ENCODE data around the gene YBEY. TPM values are rescaled to one million over a fixed set of nuclear protein-coding genes. Genes with fewer than 3 reads are reported as not detected.
A peak's percentile ranks its signal among the peaks of the same experiment; 100 is the strongest.

The YBEY gene
- total and polyA plus RNA-seq, 2 of the 13 experiments (the other 11 are each of a cell fraction or from before 2014, with no cell fraction given): 6.5 to 8.9 TPM

GRCh38 chr21:46326110-46326703 lies 40.1 kb downstream of the YBEY start (continued):
- TF ChIP-seq SIX1 (CRISPR knock-in tag; IDR thresholded peaks at IDR 0.05; ENCODE audit: borderline replicate concordance): no peak
- TF ChIP-seq ZFP90 (CRISPR knock-in tag; IDR thresholded peaks at IDR 0.05; ENCODE audit: borderline replicate concordance): no peak
- peak; percentile 60; the same call in 1 of the 2 replicates for TF ChIP-seq ZBTB38 (CRISPR knock-in tag; IDR thresholded peaks at IDR 0.05)
- TF ChIP-seq SOX6 (IDR thresholded peaks at IDR 0.05): no peak
- TF ChIP-seq SOX6 (CRISPR knock-in tag; IDR thresholded peaks at IDR 0.05): peak; percentile 15; the same call in 1 of the 2 replicates
- TF ChIP-seq CCDC6 (CRISPR knock-in tag; IDR thresholded peaks at IDR 0.05): no peak
- 0 out of 2 replicates have a peak, but pooled peaks have one; percentile 14 for TF ChIP-seq ZNF574 (CRISPR knock-in tag; IDR thresholded peaks at IDR 0.05)
- no peak for TF ChIP-seq ZNF282 (IDR thresholded peaks at IDR 0.05; ENCODE audit: partially characterized antibody)
- TF ChIP-seq, protein P1, sequence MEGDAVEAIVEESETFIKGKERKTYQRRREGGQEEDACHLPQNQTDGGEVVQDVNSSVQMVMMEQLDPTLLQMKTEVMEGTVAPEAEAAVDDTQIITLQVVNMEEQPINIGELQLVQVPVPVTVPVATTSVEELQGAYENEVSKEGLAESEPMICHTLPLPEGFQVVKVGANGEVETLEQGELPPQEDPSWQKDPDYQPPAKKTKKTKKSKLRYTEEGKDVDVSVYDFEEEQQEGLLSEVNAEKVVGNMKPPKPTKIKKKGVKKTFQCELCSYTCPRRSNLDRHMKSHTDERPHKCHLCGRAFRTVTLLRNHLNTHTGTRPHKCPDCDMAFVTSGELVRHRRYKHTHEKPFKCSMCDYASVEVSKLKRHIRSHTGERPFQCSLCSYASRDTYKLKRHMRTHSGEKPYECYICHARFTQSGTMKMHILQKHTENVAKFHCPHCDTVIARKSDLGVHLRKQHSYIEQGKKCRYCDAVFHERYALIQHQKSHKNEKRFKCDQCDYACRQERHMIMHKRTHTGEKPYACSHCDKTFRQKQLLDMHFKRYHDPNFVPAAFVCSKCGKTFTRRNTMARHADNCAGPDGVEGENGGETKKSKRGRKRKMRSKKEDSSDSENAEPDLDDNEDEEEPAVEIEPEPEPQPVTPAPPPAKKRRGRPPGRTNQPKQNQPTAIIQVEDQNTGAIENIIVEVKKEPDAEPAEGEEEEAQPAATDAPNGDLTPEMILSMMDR (CRISPR knock-in tag; IDR thresholded peaks at IDR 0.05): peak; percentile 69
- TF ChIP-seq SMC3 (IDR thresholded peaks at IDR 0.05; ENCODE audit: low read length): peak; percentile 18; the same call in 1 of the 2 replicates
- TF ChIP-seq ZNF883 (CRISPR knock-in tag; IDR thresholded peaks at IDR 0.05; ENCODE audit: not compliant biosample characterization): no peak
- TF ChIP-seq ZNF362 (CRISPR knock-in tag; IDR thresholded peaks at IDR 0.05; ENCODE audit: borderline replicate concordance): peak; percentile 31; the same call in 1 of the 2 replicates
- TF ChIP-seq ZNF501 (CRISPR knock-in tag; IDR thresholded peaks at IDR 0.05): no peak
- TF ChIP-seq FOXA1 (IDR thresholded peaks at IDR 0.05): no peak
- peak; percentile 41 for TF ChIP-seq FOXA1 (CRISPR knock-in tag; IDR thresholded peaks at IDR 0.05)
- no peak for TF ChIP-seq SRY (CRISPR knock-in tag; IDR thresholded peaks at IDR 0.05)
- no peak for TF ChIP-seq FOSL1 (CRISPR knock-in tag; IDR thresholded peaks at IDR 0.05; ENCODE audit: borderline replicate concordance)
- TF ChIP-seq ZNF7 (CRISPR knock-in tag; IDR thresholded peaks at IDR 0.05): peak; percentile 77; the same call in 1 of the 2 replicates
- no peak for TF ChIP-seq GABPB1 (CRISPR knock-in tag; IDR thresholded peaks at IDR 0.05)
- 0 out of 4 replicates have a peak, but pooled peaks of 1 of the 2 experiments have one; percentile 29 for TF ChIP-seq KLF16 (CRISPR knock-in tag; IDR thresholded peaks at IDR 0.05)
- no peak for TF ChIP-seq FOXK2 (IDR thresholded peaks at IDR 0.05)
- no peak for TF ChIP-seq ZNF292 (CRISPR knock-in tag; IDR thresholded peaks at IDR 0.05; ENCODE audit: borderline replicate concordance, low read depth)
- TF ChIP-seq SAP130 (CRISPR knock-in tag; IDR thresholded peaks at IDR 0.05; ENCODE audit: low read depth): peak; percentile 32; the same call in 1 of the 2 replicates
- TF ChIP-seq, protein P2, sequence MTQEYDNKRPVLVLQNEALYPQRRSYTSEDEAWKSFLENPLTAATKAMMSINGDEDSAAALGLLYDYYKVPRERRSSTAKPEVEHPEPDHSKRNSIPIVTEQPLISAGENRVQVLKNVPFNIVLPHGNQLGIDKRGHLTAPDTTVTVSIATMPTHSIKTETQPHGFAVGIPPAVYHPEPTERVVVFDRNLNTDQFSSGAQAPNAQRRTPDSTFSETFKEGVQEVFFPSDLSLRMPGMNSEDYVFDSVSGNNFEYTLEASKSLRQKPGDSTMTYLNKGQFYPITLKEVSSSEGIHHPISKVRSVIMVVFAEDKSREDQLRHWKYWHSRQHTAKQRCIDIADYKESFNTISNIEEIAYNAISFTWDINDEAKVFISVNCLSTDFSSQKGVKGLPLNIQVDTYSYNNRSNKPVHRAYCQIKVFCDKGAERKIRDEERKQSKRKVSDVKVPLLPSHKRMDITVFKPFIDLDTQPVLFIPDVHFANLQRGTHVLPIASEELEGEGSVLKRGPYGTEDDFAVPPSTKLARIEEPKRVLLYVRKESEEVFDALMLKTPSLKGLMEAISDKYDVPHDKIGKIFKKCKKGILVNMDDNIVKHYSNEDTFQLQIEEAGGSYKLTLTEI (CRISPR knock-in tag; conservative IDR thresholded peaks at IDR 0.05): no peak
- TF ChIP-seq NRL (CRISPR knock-in tag; IDR thresholded peaks at IDR 0.05; ENCODE audit: borderline replicate concordance): no peak
